A172 (cell line): Measurements from ENCODE around the gene TMEM260. TPM values are rescaled to one million over a fixed set of nuclear protein-coding genes. Genes with fewer than 3 reads are reported as not detected.
"Not testable (repeated sequence)": the region's sequence is repeated elsewhere in the genome, so short reads cannot be mapped to it uniquely, and the experiment has no call there.

Experiments used
- DNase-seq: peaks from one replicate; pipeline ENCODE4 v3.0.0-alpha.2; 2015; ENCODE audit warnings: low spot score
- total RNA-seq: library from RNA; depleted of rRNA; stranded (reverse); fragments of >200 nt; shearing (Covaris generic); gene quantifications from 2 replicates; pipeline ENCODE4 v1.2.3, GENCODE V29; 2014; rRNA removed

Gene TMEM260
- total RNA-seq, 1 experiment from 2014 or later, result 15.6 TPM

DNA sequence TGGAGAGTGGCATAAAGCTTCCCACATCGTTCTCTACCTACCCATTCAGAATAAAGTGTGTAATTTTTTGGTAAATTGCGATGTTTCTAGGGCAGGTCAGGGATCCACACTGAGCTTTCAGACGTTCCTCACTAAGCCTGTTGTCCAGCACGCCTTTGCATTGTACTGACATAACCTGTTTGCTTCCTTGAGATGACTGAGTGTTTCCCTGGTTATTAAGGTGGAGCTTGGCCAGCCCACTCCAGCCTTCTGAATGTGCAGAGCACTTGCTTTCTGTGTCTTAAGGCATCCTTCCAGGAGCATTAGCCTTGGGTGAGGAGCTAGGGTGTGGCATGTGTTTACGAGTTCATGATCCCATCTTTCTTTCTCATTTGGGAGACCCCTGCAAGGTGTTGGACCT lies 96.4 kb downstream of the TMEM260 start:
- DNase-seq, result no peak

DNA sequence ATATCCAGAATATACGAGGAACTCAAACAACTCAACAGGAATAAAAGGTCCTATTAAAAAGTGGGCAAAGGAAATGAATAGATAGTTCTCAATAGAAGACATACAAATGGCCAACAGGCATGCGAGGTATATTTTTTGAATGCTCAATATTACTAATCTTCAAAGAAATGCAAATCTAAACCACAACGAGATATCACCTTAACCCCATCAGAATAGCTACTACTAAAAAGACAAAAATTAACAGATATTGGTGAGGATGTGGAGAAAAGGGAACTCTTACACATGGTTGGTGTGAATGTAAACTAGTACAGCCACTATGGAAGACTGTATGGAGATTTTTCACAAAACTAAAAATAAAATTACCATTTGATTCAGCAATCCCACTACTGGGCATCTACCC lies 99.2 kb downstream of the TMEM260 start:
- no peak for DNase-seq

DNA sequence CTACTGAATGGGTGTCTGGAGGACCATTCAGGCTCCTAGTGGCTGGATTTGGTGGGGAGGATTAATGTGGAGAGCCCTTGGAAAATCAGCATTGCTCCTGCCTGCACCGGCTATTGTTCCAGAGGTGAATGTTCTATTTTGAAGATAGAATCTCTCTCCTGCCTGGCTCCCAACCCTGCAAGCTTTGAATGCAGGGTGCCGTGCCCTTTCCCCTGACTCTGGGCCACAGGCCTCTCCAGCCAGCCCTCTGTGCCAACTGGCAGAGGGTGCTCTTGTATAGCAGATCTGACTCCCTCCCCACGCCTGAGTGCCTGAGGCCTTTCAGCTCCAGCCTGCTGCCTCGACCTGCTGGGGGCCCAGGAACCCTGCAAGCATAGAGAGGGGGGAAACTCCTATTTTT lies 106.8 kb downstream of the TMEM260 start:
- DNase-seq, result no peak

DNA sequence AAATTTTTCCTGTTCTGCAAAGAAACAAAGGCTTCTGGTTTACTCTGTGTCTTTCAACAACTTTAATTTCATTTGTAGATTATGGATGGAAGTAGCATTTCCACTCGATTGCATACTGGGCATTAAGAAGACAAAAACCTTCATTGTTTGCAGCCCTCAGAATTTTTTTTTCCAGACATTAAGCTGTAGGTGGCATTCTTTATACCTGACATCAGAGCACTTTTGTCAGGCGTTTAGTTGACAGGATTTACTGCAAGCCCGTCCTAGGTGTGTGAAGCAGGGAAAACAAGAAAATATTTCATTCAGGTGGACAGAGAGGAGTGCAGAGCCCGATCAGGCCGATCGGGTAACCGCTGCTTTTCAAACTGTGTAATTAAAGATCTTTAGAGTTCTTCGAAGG lies 107.5 kb downstream of the TMEM260 start:
- no peak for DNase-seq

DNA sequence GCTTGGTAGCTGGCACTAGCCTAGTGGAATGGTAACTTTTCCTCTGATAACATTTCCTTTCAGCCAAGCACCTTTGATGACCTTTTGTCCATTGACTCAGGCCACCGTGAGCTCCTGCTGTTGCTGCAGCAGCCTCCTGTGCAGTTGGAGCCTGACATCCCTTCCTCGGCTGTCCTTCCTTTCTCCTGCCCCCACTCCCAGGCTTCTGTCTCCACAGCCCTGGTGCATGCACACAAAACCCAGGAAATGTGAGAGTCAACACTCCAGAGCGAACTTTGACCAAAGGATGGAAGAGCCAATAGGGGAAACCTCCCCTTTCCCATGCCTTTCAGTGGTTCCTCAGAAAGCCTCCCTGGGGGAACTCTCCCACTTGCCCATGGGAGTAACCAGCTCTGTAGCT lies 115.0 kb downstream of the TMEM260 start:
- DNase-seq, result no peak

DNA sequence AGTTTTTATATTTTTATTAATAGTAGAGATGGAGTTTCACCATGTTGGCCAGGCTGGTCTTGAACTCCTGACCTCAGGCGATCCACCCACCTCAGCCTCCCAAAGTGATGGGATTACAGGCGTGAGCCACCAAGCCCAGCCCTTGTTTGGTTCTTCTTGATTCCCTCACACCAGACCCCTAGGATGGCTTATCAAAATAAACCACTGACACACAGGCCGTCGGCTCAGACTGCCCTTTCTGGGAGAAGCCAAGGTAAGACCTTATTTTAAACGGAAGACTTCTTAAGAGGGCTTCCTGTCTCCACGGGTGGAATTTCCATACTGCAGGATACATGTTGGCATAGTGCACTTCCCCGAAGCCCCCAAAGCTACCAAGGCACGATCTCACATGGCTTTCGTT lies 115.6 kb downstream of the TMEM260 start:
- not testable (repeated sequence) for DNase-seq

Other genes with a start within 250 kb of the TMEM260 start
- not detected in 2 replicates for gene OTX2, start 230.7 kb downstream of the TMEM260 start, total RNA-seq